ENCODE results near the gene C8A. TPM values are rescaled to one million over a fixed set of nuclear protein-coding genes. Genes with fewer than 3 reads are reported as not detected.

The C8A gene
- total and polyA plus RNA-seq, 10 of the 15 experiments (the other 5 are each of a cell fraction or from before 2014, with no cell fraction given) = not detected

DNA sequence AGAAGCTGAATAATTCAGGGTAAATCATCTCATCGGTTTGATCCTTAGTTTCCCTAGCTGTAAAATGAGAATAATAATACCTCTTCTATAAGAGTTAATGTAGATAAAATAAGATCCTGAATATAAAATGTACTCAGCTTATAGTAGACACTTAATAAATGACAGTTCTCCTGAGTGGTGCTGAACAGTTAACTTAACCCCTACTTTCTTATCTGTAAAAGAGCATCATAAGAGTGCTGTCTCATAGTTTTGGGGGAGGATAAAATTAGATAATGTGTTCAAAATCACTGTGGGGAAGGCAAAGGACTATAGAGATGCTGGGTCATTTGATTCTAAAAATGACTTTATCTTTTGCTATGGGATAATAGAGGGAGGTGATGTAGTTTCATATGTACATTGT lies 593 bp downstream of the C8A start:
- POLR2A ChIA-PET = no interaction called here
- CTCF ChIA-PET = interaction anchor here (0.6 to 1.0 kb wide), 3 partner anchors 12 to 850 kb away, joined by 3 to 4 read pairs (median 4); no protein-coding TSS in a partner anchor
- in situ Hi-C loops (cut with MboI) = no loop called here
- Histone ChIP-seq H3K4me3 (no peak overlapping the region), H3K4me2 (ENCODE audit: control insufficient read depth, insufficient read depth) (no peak overlapping the region), H3K4me1 (ENCODE audit: control insufficient read depth, insufficient read depth, low read length) (no peaks in the 10 kb centered on the region), H3K79me2 (ENCODE audit: control insufficient read depth, insufficient read depth, low read length) (no peaks in the 10 kb centered on the region), H4K20me1 (ENCODE audit: control insufficient read depth, insufficient read depth) (no peaks in the 10 kb centered on the region), H3K27ac (ENCODE audit: control insufficient read depth, insufficient read depth) (no peak overlapping the region), H3K27me3 (replicated peaks in 1 of 2; ENCODE audit: control insufficient read depth in 2 of 2, insufficient read depth in 2 of 2, low read length in 1 of 2) (no peaks in the 10 kb centered on the region), H3K9ac (ENCODE audit: control insufficient read depth, insufficient read depth, low read length) (no peak overlapping the region), H3K9me3 (replicated peaks; ENCODE audit: control insufficient read depth, insufficient read depth, low read length) (no peaks in the 10 kb centered on the region), H3K36me3 (ENCODE audit: control insufficient read depth in 2 of 2, insufficient read depth in 2 of 2, low read length in 1 of 2) (no peaks in the 10 kb centered on the region), H2AFZ (ENCODE audit: control insufficient read depth, low read depth, low read length) (no peak overlapping the region)
- intact Hi-C loops (cut with micrococcal nuclease; ENCODE audit: unreplicated experiment) = no loop called here
- 0% methylated on average over 1 of the region's 1 CpG for WGBS (ENCODE audit: insufficient coverage, insufficient replicate concordance, low lambda C conversion rate, missing lambda C conversion rate)
- DNase-seq (ENCODE audit: low read depth, low spot score) (no peak), ATAC-seq (no peak), FAIRE-seq (no peak)
- RAD21 ChIA-PET (ENCODE audit: unreplicated experiment) = no interaction called here
- SMC1A ChIA-PET (ENCODE audit: uncharacterized antibody, unreplicated experiment) = no interaction called here
- BruUV-seq (replicated peaks) = no TSS peak
- TF ChIP-seq MXI1 (IDR thresholded peaks at IDR 0.05; ENCODE audit: low read depth, low read length) = no peak
- TF ChIP-seq, protein P1, sequence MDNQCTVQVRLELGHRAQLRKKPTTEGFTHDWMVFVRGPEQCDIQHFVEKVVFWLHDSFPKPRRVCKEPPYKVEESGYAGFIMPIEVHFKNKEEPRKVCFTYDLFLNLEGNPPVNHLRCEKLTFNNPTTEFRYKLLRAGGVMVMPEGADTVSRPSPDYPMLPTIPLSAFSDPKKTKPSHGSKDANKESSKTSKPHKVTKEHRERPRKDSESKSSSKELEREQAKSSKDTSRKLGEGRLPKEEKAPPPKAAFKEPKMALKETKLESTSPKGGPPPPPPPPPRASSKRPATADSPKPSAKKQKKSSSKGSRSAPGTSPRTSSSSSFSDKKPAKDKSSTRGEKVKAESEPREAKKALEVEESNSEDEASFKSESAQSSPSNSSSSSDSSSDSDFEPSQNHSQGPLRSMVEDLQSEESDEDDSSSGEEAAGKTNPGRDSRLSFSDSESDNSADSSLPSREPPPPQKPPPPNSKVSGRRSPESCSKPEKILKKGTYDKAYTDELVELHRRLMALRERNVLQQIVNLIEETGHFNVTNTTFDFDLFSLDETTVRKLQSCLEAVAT (IDR thresholded peaks at IDR 0.05) = no peak
- no peak for TF ChIP-seq NR2F1 (conservative IDR thresholded peaks at IDR 0.05)
- TF ChIP-seq POU2F2 (IDR thresholded peaks at IDR 0.05; ENCODE audit: borderline replicate concordance, low read depth, low read length) = no peak
- TF ChIP-seq SREBF2 (IDR thresholded peaks at IDR 0.05; ENCODE audit: low read length) = no peak
- TF ChIP-seq PML (IDR thresholded peaks at IDR 0.05; ENCODE audit: low read length) = no peak

- FAIRE-seq = no peak
- TF ChIP-seq JUNB (IDR thresholded peaks at IDR 0.05) (no peak), SREBF1 (IDR thresholded peaks at IDR 0.05; ENCODE audit: low read length) (no peak), TCF7 (IDR thresholded peaks at IDR 0.05; ENCODE audit: borderline replicate concordance) (no peak), ZNF207 (IDR thresholded peaks at IDR 0.05; ENCODE audit: borderline replicate concordance) (no peak), NBN (IDR thresholded peaks at IDR 0.05) (no peak), ZBED1 (IDR thresholded peaks at IDR 0.05; ENCODE audit: borderline replicate concordance) (no peak)
- TF ChIP-seq, protein P2, sequence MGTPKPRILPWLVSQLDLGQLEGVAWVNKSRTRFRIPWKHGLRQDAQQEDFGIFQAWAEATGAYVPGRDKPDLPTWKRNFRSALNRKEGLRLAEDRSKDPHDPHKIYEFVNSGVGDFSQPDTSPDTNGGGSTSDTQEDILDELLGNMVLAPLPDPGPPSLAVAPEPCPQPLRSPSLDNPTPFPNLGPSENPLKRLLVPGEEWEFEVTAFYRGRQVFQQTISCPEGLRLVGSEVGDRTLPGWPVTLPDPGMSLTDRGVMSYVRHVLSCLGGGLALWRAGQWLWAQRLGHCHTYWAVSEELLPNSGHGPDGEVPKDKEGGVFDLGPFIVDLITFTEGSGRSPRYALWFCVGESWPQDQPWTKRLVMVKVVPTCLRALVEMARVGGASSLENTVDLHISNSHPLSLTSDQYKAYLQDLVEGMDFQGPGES (IDR thresholded peaks at IDR 0.05) = no peak
- Histone ChIP-seq H3K27ac (ENCODE audit: control insufficient read depth, insufficient read depth) (no peak overlapping the region), H2AFZ (ENCODE audit: control insufficient read depth, low read depth, low read length) (no peak overlapping the region), H3K9ac (ENCODE audit: control insufficient read depth, insufficient read depth, low read length) (no peak overlapping the region), H4K20me1 (ENCODE audit: control insufficient read depth, insufficient read depth) (no peaks in the 10 kb centered on the region), H3K9me3 (replicated peaks; ENCODE audit: control insufficient read depth, insufficient read depth, low read length) (no peaks in the 10 kb centered on the region), H3K4me1 (ENCODE audit: control insufficient read depth, insufficient read depth, low read length) (no peaks in the 10 kb centered on the region), H3K27me3 (replicated peaks in 1 of 2; ENCODE audit: control insufficient read depth in 2 of 2, insufficient read depth in 2 of 2, low read length in 1 of 2) (no peaks in the 10 kb centered on the region), H3K4me3 (no peak overlapping the region), H3K36me3 (ENCODE audit: control insufficient read depth in 2 of 2, insufficient read depth in 2 of 2, low read length in 1 of 2) (no peaks in the 10 kb centered on the region), H3K79me2 (ENCODE audit: control insufficient read depth, insufficient read depth, low read length) (no peaks in the 10 kb centered on the region), H3K4me2 (ENCODE audit: control insufficient read depth, insufficient read depth) (no peak overlapping the region)
- RAD21 ChIA-PET (ENCODE audit: unreplicated experiment) = no interaction called here
- SMC1A ChIA-PET (ENCODE audit: uncharacterized antibody, unreplicated experiment) = no interaction called here
- in situ Hi-C loops (cut with MboI) = no loop called here
- no peak for DNase-seq (ENCODE audit: low read depth, low spot score)
- ATAC-seq = no peak
- CTCF ChIA-PET = interaction anchor here (0.8 kb wide), 1 partner anchor 13 kb away, joined by 3 read pairs; no protein-coding TSS in a partner anchor
- intact Hi-C loops (cut with micrococcal nuclease; ENCODE audit: unreplicated experiment) = no loop called here
- no TSS peak for BruUV-seq (replicated peaks)
- POLR2A ChIA-PET = no interaction called here
Measured at GRCh38 chr1:56856186-56856585, 1.6 kb downstream of the C8A start.

Measured in GM12878 (cell line).